GM19043 (cell line): ENCODE results near the gene ASAP2.

ENCODE experiments used
- ATAC-seq: cut with Tn5 transposase; IDR thresholded peaks from one replicate; pipeline ENCODE4 v1.9.1; 2021; ENCODE audit warnings: low read depth; ENCODE audit not compliant: unreplicated experiment

ASAP2 gene

GRCh38 chr2:9229470-9229820 is 22.8 kb downstream of the ASAP2 start:
- ATAC-seq = no peak

DNA sequence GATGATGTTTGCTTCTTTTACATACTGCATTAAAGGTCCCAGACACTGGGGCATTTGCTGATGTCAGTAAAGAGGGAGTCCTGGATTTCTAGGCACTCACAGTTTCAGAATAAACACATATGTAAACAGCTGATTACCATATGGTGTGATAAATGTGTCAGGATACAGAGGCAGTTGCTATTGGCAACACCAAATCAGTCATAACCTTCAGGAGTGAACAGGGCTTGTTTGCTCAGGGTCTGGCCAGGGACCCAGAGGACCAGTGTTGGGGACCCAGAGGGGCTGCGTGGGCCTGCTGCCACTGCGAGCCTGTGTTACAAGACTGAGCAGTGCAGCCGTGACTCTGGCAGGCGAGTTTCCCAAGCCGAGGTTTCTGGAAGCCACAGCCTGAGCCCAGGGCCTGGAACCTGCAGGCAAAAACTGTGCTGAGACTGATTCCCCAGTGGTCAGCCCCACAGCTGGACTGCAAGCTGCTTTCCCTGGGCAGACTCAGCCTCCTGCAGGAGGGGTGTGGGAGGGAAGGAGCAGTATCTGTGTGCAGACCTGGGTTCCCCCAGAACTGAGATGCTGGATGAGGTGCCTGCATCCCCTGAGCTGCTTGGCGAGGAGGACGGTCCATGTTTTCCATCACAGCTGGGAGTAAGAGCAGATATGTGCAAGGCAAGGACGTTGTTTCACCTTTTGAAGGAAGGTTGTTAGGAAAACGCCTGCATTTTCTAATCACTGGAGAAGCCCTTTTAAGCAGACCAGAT is 23.6 kb downstream of the ASAP2 start:
- ATAC-seq = no peak

GRCh38 chr2:9230881-9231280 is 24.3 kb downstream of the ASAP2 start:
- no peak for ATAC-seq

DNA sequence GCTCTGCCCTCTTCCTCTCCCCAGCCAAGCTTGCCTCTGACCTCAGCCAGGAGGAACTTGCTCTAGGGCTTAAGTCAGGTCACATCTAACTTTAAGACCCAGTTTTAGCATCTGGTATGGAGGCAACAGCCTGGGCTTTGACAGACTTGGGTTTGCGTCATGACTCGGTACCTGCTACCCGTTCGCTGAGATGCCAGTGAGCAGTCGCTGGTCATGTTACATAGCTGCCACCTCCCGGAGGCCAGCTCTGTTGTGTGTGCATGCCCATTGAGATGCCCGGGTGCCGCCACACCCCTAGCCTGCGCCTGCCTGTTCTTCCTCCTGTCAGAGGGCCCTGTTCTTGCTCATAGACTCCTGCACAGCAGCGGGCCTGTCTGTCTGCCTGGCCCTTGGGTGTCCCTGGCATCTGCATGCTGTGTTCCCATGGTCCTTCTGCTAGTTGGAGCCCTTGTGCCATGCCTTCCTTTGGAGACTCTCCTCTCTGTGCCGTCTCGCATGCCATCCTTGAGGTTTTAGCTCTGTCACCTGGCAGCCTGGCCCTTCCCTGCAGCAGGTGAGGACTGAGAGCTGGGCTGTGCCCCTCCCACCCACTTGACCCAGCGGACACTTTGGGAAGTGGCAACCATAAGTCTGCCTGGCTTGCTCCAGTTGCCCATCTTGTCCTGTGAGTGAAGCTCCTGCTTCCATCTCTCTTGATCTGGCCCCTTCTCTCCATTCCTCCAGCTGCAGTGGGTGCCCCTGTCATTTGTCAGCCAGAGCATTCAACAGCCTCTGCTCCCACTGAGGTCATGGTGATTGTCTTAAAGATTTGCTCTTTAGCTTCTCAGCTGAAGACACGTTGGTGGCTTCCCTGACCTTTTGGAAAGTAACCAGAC is 24.9 kb downstream of the ASAP2 start:
- ATAC-seq = no peak

GRCh38 chr2:9232166-9232479 is 25.5 kb downstream of the ASAP2 start:
- no peak for ATAC-seq

DNA sequence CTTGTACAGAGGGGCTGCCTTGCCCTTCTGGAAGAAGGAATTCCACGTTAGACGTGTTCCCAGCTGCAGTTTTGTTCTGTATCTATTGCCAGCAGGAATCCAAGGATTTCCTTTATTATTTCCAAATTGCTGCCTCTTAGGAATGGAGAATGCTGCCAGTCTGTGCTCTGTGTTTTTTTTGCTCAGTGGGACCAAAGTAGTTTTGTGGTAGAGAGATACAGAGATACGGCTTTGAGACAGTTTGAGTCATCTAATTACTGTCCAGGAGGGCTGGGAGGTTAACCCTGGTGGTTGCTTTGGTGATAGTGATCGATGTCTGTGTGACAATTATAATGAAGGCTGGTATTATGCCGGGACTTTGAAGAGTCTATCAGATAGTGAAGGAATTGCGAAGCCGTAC is 26.3 kb downstream of the ASAP2 start:
- ATAC-seq = no peak

- no peak for ATAC-seq
These were observed 28.1 kb downstream of the ASAP2 start for GRCh38 chr2:9234680-9235146.

DNA sequence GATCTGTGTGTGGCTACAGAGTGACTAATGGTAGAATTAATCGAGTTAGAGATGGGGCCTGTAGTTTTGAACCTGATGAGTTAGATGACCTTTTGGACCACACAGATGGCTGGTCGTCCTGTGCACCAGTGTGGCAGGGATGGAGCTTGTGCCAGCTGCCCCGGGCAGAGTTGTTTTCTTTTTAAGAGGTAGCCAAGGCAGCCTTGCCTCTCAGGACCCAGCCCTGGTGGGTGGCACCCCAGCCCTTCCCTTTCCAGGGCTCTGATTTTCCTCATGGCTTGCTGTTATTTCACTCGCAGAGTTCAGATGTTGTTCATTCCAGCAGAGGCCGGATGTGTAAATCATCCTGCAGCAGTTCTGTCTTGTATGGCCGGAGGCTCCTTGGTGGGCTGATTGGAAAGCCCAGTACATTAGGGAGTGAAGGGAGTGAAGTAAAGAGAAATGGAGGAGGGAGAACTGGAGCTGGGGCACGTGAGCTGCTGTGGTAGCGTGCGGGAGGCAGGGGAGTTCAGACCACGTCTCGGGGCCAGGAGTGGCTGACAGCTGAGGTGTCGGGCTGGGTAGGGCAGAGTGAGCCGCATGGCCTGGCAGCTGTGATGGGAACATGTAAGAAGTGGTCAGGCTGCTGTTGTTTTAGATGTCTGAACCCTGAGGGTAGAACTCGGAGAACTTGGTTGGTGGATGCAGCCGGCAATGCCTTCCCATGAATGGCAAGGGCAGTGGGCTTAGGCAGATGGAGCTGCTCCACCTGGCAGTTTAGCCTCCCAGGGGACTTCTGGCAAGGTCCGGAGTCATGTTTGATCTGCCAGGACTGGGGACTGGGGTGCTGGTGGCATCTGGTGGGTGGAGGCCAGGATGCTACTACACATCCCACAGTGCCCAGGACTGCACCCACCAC is 28.8 kb downstream of the ASAP2 start:
- ATAC-seq = no peak

- ATAC-seq = no peak
These were observed 29.4 kb downstream of the ASAP2 start for GRCh38 chr2:9236045-9236344.

DNA sequence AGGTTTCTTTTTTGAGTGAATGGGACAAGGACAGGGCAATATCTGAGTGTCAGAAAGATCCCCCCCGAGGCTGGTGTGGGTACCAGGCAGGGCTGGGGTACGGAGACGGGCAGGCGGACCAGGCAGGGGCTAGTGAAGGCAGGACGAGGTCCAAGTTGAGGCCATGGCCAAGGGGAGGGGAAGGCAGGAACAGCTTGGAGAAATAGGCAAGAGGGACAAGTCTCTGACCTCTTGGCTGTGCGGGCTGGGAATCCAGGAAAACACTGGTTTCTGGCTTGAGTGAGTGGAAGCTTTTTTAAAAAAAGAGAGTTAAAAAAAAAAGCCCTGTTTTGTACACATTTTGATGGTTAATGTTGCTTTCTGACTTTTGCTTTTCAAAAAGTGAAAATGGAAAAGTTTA is 30.3 kb downstream of the ASAP2 start:
- no peak for ATAC-seq

DNA sequence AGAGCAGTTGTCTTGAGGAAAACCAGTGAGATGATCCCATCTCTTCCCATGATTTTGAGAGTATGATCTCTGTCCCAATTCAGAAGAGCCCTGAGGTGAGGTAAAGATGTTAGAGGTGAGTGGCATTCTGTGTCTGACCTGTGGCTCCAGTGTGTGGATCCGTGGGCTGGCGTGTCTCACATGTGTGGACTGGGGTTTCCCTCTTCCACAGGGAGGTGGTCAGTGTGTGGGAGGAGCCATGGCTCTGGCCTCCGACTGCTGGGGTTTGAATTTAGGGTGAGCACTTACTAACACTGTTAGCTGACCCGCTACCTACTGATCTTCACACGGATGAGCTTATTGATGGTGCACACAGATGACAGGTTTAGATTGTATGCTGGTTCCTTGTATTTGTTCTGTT is 31.2 kb downstream of the ASAP2 start:
- no peak for ATAC-seq

GRCh38 chr2:9238591-9239326 is 32.1 kb downstream of the ASAP2 start:
- no peak for ATAC-seq

- ATAC-seq = no peak
These were observed 33.0 kb downstream of the ASAP2 start for GRCh38 chr2:9239616-9240015.

DNA sequence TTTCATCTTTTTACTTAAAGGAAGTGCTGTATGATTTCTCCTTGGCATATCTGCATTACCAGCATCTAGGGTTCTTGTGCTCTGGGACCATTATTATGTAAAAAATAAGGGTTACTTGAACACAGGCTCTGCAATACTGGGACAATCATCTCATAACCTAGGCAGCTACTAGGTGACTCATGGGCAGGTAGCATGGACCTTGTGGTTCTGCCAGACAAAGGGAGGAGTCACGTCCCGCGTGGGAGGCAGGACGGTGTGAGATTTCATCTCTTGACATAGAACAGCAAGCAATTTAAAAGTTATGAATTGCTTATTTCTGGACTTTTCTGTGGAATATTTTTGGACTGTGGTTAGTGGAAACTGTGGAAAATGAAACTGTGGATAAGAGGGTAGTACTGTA is 34.1 kb downstream of the ASAP2 start:
- no peak for ATAC-seq

DNA sequence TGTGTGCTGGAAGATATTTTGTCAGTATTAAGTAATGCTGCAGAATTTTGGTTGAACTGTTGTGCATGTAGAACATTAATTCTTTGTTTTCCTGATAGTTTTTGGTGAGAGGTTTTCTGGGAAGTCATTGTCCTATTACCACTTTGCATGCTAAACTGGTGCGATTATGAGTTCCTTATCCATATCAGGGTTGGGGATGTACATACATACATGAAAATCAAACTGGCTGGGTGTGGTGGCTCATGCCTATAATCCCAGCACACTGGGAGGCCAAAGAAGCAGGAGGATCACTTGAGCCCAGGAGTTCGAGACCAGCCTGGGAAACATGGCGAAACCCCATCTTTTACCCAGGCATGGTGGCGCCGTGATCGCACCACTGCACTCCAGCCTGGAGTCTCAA is 34.6 kb downstream of the ASAP2 start:
- no peak for ATAC-seq

DNA sequence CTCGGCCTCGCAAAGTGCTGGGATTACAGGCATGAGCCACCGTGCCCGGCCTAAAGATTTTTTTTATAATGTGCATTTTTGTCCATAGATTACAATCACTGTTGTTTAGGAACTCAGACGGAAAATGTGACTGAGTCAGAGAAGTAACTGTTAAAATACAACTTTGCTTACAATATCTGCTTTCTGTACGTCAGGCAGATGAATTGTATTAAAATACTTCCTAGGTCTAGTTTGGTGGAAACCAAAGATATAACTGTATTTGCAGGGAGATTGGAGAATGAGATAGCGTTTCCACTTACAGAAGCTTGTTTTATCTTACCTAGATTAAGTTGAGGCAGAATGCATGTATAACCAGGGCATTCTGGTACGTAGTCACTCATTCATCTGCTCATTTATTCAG is 36.7 kb downstream of the ASAP2 start:
- no peak for ATAC-seq

- ATAC-seq = no peak
These were observed 38.5 kb downstream of the ASAP2 start for GRCh38 chr2:9244985-9245544.

- ATAC-seq = no peak
These were observed 40.6 kb downstream of the ASAP2 start for GRCh38 chr2:9247177-9247576.

DNA sequence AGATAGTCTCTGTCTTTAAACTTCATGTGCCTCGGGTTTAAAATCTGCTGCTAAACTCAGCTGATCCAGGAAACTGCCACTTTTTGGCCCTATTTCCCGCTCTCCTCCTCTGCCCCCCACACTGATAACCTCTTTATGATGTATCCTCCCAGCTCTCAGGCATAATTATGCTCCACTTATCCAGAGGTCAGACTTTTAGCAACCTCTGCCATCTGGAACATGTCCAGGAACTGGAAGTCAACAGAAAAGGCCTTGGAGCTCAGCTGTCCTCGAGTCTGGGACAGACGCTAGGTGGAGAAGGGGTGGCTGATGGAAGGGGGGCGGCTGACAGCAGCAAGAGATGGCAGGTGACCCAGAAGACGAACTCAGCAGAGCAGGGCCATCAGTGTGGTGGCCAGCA is 41.2 kb downstream of the ASAP2 start:
- no peak for ATAC-seq

- ATAC-seq = no peak
These were observed 41.8 kb downstream of the ASAP2 start for GRCh38 chr2:9248363-9248762.
